ENCODE measurements around the gene ZNF205.

GRCh38 chr16:3150346-3151218 is 38.2 kb downstream of the ZNF205 start:
- peak; percentile 20 for TF ChIP-seq POLR2A (IDR thresholded peaks at IDR 0.05; ENCODE audit: low read length)
- no peak for TF ChIP-seq GATA1 (IDR thresholded peaks at IDR 0.05; ENCODE audit: low read depth, low read length)

Measured in erythroblast (primary cell).